HG02588 (cell line): Measurements from ENCODE around the gene OTC.

ENCODE experiments used
- ATAC-seq: cut with Tn5 transposase; IDR thresholded peaks from one replicate; pipeline ENCODE4 v1.9.1; 2021; ENCODE audit warnings: mild to moderate bottlenecking, moderate library complexity; ENCODE audit not compliant: unreplicated experiment

OTC gene

GRCh38 chrX:38465686-38466085 is 113.3 kb downstream of the OTC start:
- no peak for ATAC-seq

- ATAC-seq = no peak
Observed at GRCh38 chrX:38468563-38469157, 116.3 kb downstream of the OTC start.
